RWPE1 (cell line): ENCODE results near the gene SRGAP3.

Experiments used
- CTCF ChIA-PET: fragments of 350-600 bp; sonication (Branson Sonifier 250); formaldehyde crosslinking; extraction: SDS; loops from one replicate; lab custom pipeline; 2021; lab: Yijun Ruan, JAX
- POLR2A ChIA-PET: fragments of 400-600 bp; formaldehyde crosslinking; extraction: SDS; loops from one replicate; lab custom pipeline; 2020; ENCODE audit warnings: antibody characterized with exemption; ENCODE audit not compliant: low non-redundant PET; lab: Yijun Ruan, JAX
- DNase-seq: peaks from one replicate; pipeline ENCODE4 v3.0.0; 2012; ENCODE audit warnings: low spot score
- H3K27ac ChIP-seq: fragments of 450-650 bp; 2 replicates; pipeline ENCODE4 v1.5.1; 2017
- CTCF ChIP-seq: fragments of 450-650 bp; conservative IDR thresholded peaks from 2 replicates; pipeline ENCODE4 v1.5.1; 2017; ENCODE audit warnings: low read depth, mild to moderate bottlenecking

The SRGAP3 gene

GRCh38 chr3:9059489-9060400 is 189.7 kb downstream of the SRGAP3 start:
- no peak for TF ChIP-seq CTCF
- CTCF ChIA-PET, result no interaction called here

GRCh38 chr3:9056581-9056980 is 192.9 kb downstream of the SRGAP3 start:
- no peak overlapping the region for H3K27ac ChIP-seq
- no peak for TF ChIP-seq CTCF
- POLR2A ChIA-PET, result no interaction called here
- CTCF ChIA-PET, result no interaction called here
- DNase-seq, result no peak

More at GRCh38 chr3:9059489-9060400, 189.7 kb downstream of the SRGAP3 start:
- POLR2A ChIA-PET, result no interaction called here
- DNase-seq, result no peak
- H3K27ac ChIP-seq, result no peak overlapping the region

GRCh38 chr3:9047452-9048346 is 201.7 kb downstream of the SRGAP3 start:
- ChIA-PET POLR2A (no interaction called here), CTCF (no interaction called here)
- TF ChIP-seq CTCF, result no peak
- H3K27ac ChIP-seq, result peak overlapping the region; percentile 18; the same call in 1 of the 2 replicates
- DNase-seq, result no peak

GRCh38 chr3:9045371-9045770 is 204.1 kb downstream of the SRGAP3 start:
- no peak overlapping the region for H3K27ac ChIP-seq
- CTCF ChIA-PET, result no interaction called here
- DNase-seq, result no peak
- TF ChIP-seq CTCF, result no peak
- POLR2A ChIA-PET, result no interaction called here

- POLR2A ChIA-PET, result no interaction called here
- H3K27ac ChIP-seq, result no peak overlapping the region
- DNase-seq, result no peak
- no peak for TF ChIP-seq CTCF
- CTCF ChIA-PET, result no interaction called here
Observed at GRCh38 chr3:9043063-9043462, 206.4 kb downstream of the SRGAP3 start.

GRCh38 chr3:9041626-9042025 is 207.8 kb downstream of the SRGAP3 start:
- no peak for TF ChIP-seq CTCF
- H3K27ac ChIP-seq, result no peak overlapping the region
- CTCF ChIA-PET, result no interaction called here
- no peak for DNase-seq
- POLR2A ChIA-PET, result no interaction called here
